ENCODE results near the gene PTRHD1.

- no peak for TF ChIP-seq CTCF (IDR thresholded peaks at IDR 0.05 in 4 of 5, conservative IDR thresholded peaks at IDR 0.05 in 1 of 5)
- no peak for TF ChIP-seq POLR2A (IDR thresholded peaks at IDR 0.05)
These were observed 25.2 kb downstream of the PTRHD1 start for GRCh38 chr2:24768013-24768412.
